BLaER1 (cell line): ENCODE data around the gene GRM5.
"Not testable (repeated sequence)": the region's sequence is repeated elsewhere in the genome, so short reads cannot be mapped to it uniquely, and the experiment has no call there.

Experiments used
- H3K27ac ChIP-seq: shearing (Covaris generic); formaldehyde crosslinking; 2 replicates; pipeline ENCODE4 v1.8.1; 2022
- H3K27me3 ChIP-seq: shearing (Covaris generic); formaldehyde crosslinking; 2 replicates; pipeline ENCODE4 v1.8.1; 2022
- H3K36me3 ChIP-seq: shearing (Covaris generic); formaldehyde crosslinking; 2 replicates; pipeline ENCODE4 v1.8.1; 2022
- H3K4me1 ChIP-seq: shearing (Covaris generic); formaldehyde crosslinking; 2 replicates; pipeline ENCODE4 v1.8.1; 2022
- H3K4me2 ChIP-seq: shearing (Covaris generic); formaldehyde crosslinking; 2 replicates; pipeline ENCODE4 v1.8.1; 2022
- H3K4me3 ChIP-seq: shearing (Covaris generic); formaldehyde crosslinking; 2 replicates; pipeline ENCODE4 v1.8.1; 2022
- H3K9ac ChIP-seq: shearing (Covaris generic); formaldehyde crosslinking; 2 replicates; pipeline ENCODE4 v1.8.1; 2022
- H3K9me3 ChIP-seq: shearing (Covaris generic); formaldehyde crosslinking; 2 replicates; pipeline ENCODE4 v1.8.1; 2022
- H4K20me1 ChIP-seq: shearing (Covaris generic); formaldehyde crosslinking; 2 replicates; pipeline ENCODE4 v1.8.1; 2022
- Cebpa-rat ChIP-seq: shearing (Covaris generic); IDR thresholded peaks from 2 replicates; pipeline ENCODE4 v1.8.1; 2022

The GRM5 gene

DNA sequence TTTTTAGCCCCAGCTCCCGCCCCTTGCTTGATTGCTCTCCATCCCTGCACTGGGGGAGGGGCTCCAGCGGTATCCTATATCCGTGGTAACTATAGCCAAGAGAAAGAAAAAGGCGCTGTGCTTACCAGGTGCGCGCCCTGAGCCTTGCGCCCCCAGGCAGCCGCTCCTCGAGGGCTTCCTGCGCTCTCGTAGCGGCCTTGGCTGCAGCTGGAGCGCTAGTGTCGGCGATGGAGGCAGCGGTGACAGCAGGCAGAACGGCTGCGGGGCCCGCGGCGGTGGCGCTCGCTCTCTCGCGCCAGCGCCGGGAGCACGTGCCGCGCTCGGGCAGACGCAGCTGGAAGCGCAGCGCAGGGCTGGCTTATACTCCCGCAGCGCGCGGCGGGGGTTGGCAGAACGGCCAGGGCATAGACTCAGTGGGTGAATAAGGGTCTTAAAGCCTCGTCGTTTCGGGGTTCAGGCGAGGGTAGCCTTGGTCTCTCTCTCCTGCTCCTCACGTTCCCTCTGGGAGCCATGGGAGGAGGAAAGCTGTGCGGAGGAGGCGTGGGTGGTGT is at the start of gene GRM5:
Gene GRM5, minus strand, starts transcription at position 332 of the 551 bp plus-strand sequence. CDS start 18,110 bp downstream, outside the sequence.
- not testable (repeated sequence) for H4K20me1 ChIP-seq, H3K9me3 ChIP-seq, H3K4me1 ChIP-seq, H3K27me3 ChIP-seq, H3K36me3 ChIP-seq, H3K9ac ChIP-seq, H3K27ac ChIP-seq, H3K4me2 ChIP-seq, H3K4me3 ChIP-seq

DNA sequence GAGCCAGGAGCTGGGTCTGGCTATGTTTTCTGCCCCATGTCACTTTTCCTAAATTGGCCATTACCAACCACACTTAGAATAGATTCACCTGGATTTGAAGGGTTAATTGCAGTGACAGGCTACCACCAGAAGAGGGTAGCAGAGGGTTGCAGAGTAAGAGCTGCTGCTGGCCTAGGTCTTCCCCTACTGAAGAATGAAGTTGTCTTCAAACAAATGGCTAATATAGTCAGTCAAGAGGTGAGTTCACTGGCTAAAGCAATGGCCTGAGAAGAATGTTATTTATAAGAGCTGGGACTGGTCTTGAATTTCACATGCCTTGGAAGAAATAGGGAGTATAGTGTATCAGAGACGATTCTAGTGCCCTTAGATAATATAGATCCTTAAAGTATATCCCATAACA is 32.2 kb upstream of the GRM5 start:
- H3K27ac ChIP-seq, H3K36me3 ChIP-seq, H3K4me3 ChIP-seq, H3K4me2 ChIP-seq, H3K9me3 ChIP-seq, H3K4me1 ChIP-seq, H3K9ac ChIP-seq, H4K20me1 ChIP-seq, H3K27me3 ChIP-seq: not testable (repeated sequence)

DNA sequence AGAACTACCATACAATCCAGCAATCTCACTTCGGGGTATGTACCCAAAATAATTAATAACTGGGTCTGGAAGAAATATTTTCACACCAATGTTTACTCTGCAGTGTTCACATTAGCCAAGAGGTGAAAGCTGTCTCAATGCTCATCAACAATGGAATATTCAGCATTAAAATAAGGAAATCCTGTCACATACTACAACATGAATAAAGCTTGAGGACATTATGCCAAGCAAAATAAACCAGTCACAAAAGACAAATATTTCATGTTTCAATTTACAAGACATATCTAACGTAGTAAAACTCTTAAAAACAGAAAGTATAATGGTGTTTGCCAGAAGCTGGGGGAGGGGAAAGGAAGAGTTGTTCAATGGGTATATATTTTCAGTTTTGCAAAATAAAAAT is 28.0 kb upstream of the GRM5 start:
- H3K27me3 ChIP-seq, H3K4me1 ChIP-seq, H3K9me3 ChIP-seq, H3K4me2 ChIP-seq, H4K20me1 ChIP-seq, H3K36me3 ChIP-seq, H3K27ac ChIP-seq, H3K9ac ChIP-seq, H3K4me3 ChIP-seq: not testable (repeated sequence)

DNA sequence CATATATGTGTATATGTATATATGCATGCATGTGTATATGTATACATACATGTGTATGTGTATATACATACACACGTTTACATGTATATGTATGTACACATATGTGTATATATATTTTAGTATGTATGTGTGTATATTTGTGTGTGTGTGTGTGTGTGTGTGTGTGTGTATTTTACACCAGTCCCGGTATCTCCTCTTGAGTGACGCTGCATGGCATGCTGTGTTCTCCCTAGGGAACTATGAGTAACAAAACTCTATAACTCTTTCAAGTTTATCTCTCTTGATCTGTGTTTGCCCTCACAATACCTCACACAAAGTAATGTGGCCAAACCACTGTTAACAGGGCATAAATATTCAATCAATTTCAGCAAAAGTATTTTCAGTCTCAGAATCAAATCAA is 19.2 kb upstream of the GRM5 start:
- not testable (repeated sequence) for H3K36me3 ChIP-seq, H3K9ac ChIP-seq, H3K4me2 ChIP-seq, H4K20me1 ChIP-seq, H3K27me3 ChIP-seq, H3K4me3 ChIP-seq, H3K4me1 ChIP-seq, H3K27ac ChIP-seq, H3K9me3 ChIP-seq

DNA sequence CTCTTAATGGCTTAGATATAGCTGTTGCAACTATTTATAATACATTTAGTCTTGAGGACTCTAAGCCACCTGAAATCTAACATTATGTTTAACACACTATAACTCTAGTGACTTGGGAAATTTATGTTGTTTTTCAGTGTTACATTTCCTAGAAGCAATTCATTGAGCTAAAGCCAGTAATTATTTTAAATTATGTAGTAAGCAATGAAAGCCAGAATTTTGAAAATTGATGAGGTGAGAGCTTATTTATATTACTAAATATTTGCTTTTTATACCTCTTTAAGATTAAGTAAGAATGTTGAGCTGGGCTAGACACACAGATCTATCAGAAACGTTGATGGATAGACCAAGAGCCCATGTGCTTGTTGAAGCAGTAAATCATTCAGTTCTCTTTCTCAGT is 5.1 kb upstream of the GRM5 start:
- H3K4me1 ChIP-seq, H3K27me3 ChIP-seq, H3K27ac ChIP-seq, H3K9me3 ChIP-seq, H3K4me3 ChIP-seq, H3K4me2 ChIP-seq, H3K9ac ChIP-seq, H3K36me3 ChIP-seq, H4K20me1 ChIP-seq: not testable (repeated sequence)

DNA sequence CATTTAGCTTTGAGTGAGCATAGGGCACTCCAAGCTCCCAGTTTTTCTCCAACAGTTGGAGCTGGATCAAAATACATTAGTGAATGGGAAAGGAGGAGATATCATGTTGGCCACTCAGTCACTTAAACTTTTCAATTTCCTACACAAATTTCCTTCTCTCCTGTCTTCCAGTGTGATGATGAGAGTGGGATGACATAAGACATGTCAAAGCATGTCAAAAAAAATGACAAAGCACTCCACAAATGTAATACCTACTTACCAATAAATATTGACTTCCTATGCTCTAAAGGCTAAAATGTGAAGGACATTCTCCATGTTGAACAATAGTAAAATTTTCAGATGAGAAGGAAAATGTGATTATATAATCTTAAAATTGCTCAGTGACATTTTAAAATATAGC is 1.5 kb upstream of the GRM5 start:
- Histone ChIP-seq H3K4me2 (no peak overlapping the region), H3K27me3 (no peaks in the 10 kb centered on the region), H3K9ac (no peak overlapping the region), H3K4me3 (no peak overlapping the region), H3K9me3 (no peaks in the 10 kb centered on the region), H3K36me3 (no peaks in the 10 kb centered on the region), H3K27ac (no peak overlapping the region), H4K20me1 (no peaks in the 10 kb centered on the region), H3K4me1 (no peaks in the 10 kb centered on the region)
- no peak for TF ChIP-seq Cebpa-rat

DNA sequence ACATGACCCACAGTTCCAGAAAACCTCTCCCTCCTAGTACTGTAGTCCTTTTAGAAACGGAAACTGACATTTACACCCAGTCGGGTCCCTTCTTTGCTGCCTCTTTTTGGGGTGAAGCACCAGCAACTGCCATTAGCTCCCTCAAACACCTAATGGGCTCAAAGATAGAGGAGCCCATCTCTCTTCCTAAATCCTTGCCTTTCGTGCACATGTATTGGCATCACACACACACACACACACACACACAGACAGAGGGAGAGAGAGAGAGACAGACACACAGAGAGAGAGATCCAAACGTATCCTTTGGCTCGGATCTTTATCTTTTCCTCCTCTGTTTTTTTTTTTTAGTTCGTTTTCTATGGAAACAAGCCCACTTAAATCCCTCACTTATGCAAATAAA is 716 bp downstream of the GRM5 start:
- Histone ChIP-seq H3K27me3 (no peaks in the 10 kb centered on the region), H3K36me3 (no peaks in the 10 kb centered on the region), H3K4me2 (no peak overlapping the region), H3K4me3 (no peak overlapping the region), H3K27ac (no peak overlapping the region), H3K4me1 (no peaks in the 10 kb centered on the region), H3K9ac (no peak overlapping the region), H4K20me1 (no peaks in the 10 kb centered on the region), H3K9me3 (no peaks in the 10 kb centered on the region)
- no peak for TF ChIP-seq Cebpa-rat

DNA sequence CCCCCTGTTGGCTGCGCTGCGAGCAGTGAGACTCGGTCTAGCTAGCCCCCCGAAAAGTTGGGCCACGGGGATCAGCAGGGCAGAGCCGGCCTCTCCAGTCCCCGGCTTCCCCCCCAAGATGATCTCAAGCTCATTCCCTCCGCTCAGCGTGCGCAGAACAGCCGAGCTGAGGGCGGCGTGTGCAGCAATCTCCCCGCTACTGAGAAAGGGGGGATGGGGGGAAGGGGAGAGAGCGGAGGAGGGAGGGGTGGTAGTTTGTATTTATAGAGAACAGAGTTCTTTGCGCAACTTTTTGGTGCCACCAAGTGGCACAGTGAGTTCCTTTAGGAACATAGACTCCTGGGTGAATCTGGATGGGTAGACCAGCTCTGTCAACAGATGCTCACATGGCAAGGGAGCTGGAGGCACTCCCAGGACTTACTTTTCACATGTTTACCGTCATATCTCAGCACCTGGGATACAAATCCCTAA is 2.3 kb downstream of the GRM5 start:
- not testable (repeated sequence) for H3K9ac ChIP-seq, H3K9me3 ChIP-seq, H3K36me3 ChIP-seq, H4K20me1 ChIP-seq, H3K4me3 ChIP-seq, H3K4me2 ChIP-seq, H3K27ac ChIP-seq, H3K4me1 ChIP-seq, H3K27me3 ChIP-seq

DNA sequence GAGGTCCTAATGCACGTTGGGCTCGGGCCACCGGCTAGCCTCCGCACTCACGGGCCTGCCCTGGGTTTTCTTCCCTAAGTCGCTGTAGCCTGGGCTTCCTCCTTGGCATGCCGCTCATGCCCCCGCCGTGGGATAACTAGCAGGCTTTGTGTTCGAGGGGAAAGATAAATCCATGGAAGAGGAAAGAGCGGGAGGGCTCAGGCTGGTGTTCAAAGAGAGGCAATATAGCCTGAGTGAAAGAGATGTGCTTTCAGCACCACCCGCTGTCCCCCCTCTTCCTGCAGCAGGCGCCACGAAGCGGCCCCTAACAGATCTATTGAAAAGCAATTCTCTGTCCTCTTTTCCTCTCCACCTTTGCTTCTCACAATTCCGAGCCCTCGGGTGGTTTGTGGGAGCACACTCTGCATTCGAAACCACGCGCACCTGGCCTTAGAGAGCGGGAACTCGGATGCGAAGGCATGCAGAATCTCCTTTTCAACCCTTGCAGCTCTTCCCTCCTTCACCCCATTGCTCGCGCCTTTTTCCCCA is 2.9 kb downstream of the GRM5 start:
- H4K20me1 ChIP-seq, H3K9me3 ChIP-seq, H3K36me3 ChIP-seq, H3K9ac ChIP-seq, H3K4me1 ChIP-seq, H3K27ac ChIP-seq, H3K4me2 ChIP-seq, H3K4me3 ChIP-seq, H3K27me3 ChIP-seq: not testable (repeated sequence)

DNA sequence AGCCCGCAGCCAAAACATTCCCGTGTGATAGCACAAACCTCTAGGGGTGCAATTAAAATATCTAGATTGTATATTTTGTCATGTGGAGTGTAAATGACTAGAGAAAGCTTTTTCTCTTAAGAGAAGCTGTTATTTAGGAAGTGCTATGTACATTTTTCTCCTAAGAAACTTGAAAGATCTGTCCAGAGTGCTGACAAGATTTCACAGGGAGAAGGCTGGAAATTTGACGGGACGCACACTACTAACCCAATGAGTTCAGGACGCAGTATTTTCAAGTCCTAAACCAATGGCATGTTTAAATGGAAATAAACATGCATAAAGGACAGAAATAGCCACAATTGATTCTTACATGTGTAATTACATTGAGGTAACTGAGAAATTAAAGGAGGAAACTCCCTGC is 3.9 kb downstream of the GRM5 start:
- H3K27ac ChIP-seq, H3K36me3 ChIP-seq, H4K20me1 ChIP-seq, H3K4me1 ChIP-seq, H3K9me3 ChIP-seq, H3K27me3 ChIP-seq, H3K4me3 ChIP-seq, H3K9ac ChIP-seq, H3K4me2 ChIP-seq: not testable (repeated sequence)

DNA sequence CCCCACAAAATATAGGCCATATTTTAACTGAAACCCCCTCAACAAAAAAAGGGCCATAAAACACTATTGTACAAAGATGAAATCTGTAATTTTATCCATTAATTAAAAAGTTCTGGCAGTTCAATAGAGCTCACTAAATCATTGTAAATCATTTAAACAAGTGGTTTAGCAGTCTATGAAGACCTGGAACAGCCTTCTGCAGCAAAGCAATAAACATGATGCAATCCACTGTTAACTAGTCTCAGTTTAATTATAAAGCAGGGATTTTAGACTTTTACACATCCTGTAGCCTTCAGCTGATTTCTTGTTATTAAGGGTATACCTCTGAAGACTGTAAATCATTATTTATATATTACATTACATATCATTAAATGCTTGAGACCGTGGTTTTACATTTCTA is 8.4 kb downstream of the GRM5 start:
- H3K9ac ChIP-seq, H4K20me1 ChIP-seq, H3K4me3 ChIP-seq, H3K36me3 ChIP-seq, H3K27me3 ChIP-seq, H3K27ac ChIP-seq, H3K4me1 ChIP-seq, H3K4me2 ChIP-seq, H3K9me3 ChIP-seq: not testable (repeated sequence)
